GM18867 (cell line): ENCODE measurements around the gene MS4A15.
"Not testable (repeated sequence)": the region's sequence is repeated elsewhere in the genome, so short reads cannot be mapped to it uniquely, and the experiment has no call there.

Experiments
- ATAC-seq: cut with Tn5 transposase; IDR thresholded peaks from one replicate; pipeline ENCODE4 v1.9.1; 2021; ENCODE audit warnings: mild to moderate bottlenecking, moderate library complexity; ENCODE audit not compliant: unreplicated experiment

MS4A15 gene

GRCh38 chr11:60797846-60798630 is 41.4 kb downstream of the MS4A15 start:
- ATAC-seq = no peak

DNA sequence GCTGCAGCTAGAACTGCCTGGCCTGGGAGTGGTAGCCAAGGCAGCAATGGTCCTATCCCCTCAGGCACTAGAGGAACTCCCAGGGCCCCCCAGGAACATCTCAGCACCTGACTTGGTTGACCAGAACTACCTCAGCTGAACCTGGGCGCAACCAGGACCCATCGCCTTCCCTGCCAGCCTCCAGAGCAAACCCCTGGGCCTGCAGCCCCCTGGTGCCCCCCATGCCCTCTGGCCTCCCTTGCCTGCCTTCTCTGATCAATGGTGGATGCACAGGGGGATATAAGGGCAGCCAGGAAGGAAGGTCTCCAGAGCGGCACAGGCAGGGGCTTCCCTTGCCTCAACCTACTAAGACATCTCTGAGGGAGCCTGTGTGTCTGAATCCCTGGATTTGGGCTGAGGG is 42.0 kb downstream of the MS4A15 start:
- ATAC-seq = no peak

- no peak for ATAC-seq
Observed at GRCh38 chr11:60801194-60801593, 44.5 kb downstream of the MS4A15 start.

DNA sequence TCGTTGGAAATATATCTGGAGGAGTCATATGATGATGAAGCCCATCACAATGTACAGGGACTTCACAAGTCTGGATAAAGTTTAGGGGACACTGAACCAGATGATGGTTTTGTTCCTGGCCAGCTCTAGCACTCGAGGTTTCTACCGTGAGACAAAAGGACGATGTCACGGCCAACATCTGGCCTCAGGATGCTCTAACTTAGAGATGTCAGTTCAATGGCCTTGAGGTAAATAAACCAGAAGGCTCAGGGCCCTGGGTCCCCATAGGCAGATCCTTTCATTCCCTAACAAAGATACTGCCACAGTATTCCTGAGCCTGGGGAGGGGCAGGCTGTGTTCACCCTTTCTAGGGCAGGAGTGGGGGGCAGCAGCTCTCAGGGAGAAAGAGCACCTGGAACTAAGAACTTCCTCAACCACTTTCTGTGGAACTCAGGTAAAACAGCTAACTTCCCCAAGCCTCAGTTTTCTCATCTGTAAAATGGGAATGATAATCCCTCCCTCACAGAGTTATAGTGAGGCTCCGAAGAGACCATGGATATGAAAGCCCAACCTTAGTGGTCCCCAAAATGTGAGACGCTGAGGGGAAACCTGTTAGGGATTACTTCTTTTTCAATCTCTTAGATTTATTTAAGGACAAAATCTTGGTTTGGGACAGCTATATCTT is 46.7 kb downstream of the MS4A15 start:
- ATAC-seq = no peak

DNA sequence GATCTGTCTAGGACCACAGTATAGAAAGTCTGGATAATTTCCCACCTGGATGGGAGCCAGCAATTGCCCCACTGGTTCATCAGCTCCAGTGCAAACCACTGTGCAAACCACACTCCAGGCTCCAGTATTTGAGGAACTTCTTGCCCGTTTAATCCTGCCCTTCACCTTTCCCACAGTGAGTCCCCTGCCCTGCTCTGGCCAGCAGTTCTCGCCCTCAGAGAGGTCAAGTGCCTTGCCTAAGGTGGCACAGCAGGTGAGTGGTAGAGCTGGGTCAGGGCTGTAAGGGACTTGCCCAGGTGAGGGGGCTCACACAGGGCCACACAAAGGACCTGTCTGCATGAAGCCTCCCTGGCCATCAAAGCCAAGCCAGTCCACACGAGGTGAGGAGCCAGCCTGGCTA is 52.6 kb downstream of the MS4A15 start:
- ATAC-seq = no peak

DNA sequence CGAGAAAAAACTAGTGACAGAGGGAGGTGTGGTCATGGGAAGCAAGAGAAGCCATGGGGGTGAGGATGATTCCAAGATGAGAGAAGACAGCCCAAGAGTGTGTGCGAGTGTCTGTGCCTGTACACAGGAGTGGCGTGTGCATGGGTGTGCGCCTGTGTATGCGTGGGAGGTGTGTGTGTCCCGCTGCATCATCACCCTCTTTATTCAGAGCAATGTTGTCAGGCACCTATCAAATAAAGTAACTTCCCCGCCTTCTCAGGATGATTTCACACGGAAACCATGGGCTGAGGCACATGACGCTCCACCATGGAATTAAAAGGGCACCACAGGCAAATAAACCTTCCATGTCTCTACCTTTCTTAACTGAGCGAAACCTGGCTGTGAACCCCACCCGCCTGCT is 53.0 kb downstream of the MS4A15 start:
- no peak for ATAC-seq

- ATAC-seq = no peak
Observed at GRCh38 chr11:60810151-60810550, 53.5 kb downstream of the MS4A15 start.

- ATAC-seq = no peak
Observed at GRCh38 chr11:60810569-60810968, 53.9 kb downstream of the MS4A15 start.

GRCh38 chr11:60813324-60813723 is 56.7 kb downstream of the MS4A15 start:
- ATAC-seq = no peak

DNA sequence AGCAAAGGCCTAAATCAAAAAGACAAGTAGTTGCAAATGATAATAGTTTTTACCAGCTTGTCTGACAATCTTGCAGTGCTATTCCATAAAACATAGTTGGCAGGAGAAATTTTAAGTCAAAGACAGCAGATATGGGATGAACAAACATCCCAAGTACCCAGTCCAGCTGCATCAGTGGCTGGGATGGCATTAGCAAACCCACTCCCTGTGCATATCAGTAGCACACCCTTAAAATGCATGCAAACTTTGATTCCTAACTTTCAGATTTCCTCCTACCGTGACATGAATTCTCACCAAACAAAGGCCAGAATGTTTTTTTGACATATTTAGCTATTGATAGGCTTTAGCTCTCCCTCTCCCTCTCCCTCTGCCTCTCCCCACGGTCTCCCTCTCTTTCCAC is 57.4 kb downstream of the MS4A15 start:
- ATAC-seq = no peak

DNA sequence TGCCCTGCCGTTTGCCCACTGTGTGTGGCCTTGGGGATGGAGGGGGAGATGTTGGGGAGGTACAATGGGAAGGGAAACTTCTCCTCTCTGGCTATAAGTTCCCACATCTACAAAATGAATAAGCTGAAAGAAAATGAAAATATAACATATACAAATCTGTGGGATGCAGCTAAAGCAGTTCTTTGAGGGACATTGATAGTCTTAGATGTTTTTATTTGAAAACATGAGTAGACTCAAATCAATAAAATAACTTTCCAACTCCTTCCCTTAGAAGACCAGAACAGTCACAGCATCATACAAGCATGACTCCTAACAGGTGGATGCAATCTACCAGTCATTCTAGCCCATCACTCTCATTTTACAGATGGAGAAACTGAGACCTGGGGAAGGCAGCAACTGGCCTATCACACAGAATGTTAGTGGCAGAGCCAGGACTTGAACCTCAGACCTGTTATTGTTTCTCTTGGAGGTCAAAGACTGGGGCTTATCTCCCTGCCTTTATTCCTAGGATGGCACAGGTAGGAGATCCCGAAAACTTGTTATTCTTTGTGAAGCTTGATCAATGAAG is 60.0 kb downstream of the MS4A15 start:
- no peak for ATAC-seq

DNA sequence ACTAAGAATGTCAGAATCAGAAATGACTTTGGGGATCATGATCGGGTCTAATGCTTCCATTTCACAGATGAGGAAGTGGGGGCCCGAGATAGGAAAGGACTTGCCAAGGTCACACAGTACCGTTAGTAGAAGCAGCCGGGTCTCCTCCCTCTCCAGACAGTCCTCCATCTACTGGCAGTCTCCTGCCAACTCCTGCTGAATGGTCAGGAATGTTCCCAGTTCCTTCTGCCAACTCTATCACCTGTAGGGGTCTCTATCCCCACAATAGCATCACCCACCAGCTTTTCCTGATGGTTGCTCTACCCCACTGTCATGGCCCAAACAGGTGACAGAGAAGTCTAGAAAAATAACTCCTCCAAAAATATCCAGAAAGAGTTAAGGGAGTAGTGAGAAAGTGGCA is 61.4 kb downstream of the MS4A15 start:
- ATAC-seq = no peak

- ATAC-seq = no peak
Observed at GRCh38 chr11:60821827-60822599, 65.3 kb downstream of the MS4A15 start.

GRCh38 chr11:60823745-60824306 is 67.2 kb downstream of the MS4A15 start:
- ATAC-seq = not testable (repeated sequence)

GRCh38 chr11:60825118-60825517 is 68.5 kb downstream of the MS4A15 start:
- ATAC-seq = no peak

GRCh38 chr11:60825790-60826189 is 69.1 kb downstream of the MS4A15 start:
- no peak for ATAC-seq
